ENCODE data around the gene TMEM273.
A peak's percentile ranks its signal among the peaks of the same experiment; 100 is the strongest.
"Not testable (repeated sequence)": the region's sequence is repeated elsewhere in the genome, so short reads cannot be mapped to it uniquely, and the experiment has no call there.

Gene TMEM273

GRCh38 chr10:49204119-49204518, 15.9 kb upstream of the TMEM273 start:
- DNase-seq, result no peak

DNA sequence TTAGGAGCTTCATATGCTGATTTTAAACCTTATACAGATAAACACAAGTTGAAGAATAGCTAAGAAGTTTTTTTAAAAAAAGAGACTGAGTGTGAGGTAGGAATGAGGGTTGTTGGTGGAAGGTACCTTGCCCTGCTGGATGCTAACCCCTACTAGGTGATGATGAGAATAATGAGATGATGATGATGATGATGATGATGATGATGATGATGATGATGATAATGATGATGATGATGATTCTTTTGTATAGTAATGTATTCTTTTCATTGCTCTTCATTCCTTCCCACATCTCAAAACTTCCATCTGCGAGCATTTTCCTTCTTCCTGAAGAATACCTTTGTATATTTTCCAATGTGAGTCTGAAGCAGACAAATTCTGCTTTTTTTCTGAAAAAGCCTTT, 14.1 kb upstream of the TMEM273 start:
- no peak for DNase-seq

DNA sequence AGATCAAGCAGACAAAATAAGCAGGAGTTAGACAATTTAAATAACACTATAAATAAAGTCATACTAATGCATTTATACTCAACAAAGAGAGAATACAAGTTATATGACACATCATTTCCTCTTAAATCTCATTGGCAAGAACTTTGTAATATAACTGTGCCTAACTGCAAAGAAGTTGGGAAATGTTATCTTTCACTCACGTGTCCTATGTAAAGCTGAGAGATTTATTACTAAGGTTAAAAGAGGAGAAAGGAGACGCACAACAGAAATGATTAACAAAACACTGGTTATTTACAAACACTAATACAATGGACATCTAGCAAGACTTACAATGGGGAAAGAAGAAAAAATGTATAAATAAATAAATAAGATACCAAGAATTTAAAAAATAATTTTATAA, 12.7 kb upstream of the TMEM273 start:
- no peak for DNase-seq

DNA sequence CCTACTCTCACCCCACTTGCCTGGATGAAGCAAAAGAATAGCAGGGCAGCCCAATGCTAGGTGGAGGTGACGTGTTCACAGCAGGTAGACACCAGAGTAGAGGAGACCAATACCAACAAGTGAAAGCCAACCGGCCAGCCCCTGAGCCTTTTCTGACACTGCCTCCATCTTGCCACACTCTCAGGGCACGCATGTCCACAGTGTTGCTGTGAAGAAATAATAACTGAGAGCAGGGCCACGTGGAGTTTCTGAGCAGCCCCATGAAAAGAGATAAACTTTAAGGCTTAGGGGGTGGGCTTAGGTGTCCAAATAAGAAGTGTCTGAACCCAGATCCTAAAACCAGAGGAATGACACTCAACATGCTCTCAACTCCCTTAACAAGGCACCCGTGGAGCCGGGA, 9.0 kb upstream of the TMEM273 start:
- DNase-seq, result no peak

DNA sequence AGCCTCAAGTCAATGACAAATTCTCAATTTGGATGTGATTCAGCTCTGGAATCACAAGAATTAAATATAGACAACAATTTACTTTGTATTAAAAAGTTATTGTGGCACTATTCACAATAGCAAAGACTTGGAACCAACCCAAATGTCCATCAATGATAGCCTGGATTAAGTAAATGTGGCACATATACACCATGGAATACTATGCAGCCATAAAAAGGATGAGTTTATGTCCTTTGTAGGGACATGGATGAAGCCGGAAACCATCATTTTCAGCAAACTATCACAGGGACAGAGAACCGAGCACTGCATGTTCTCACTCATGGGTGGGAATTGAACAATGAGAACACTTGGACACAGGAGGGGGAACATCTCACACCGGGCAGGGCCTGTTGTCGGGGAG, 7.7 kb upstream of the TMEM273 start:
- DNase-seq, result not testable (repeated sequence)

GRCh38 chr10:49194212-49194920, 6.2 kb upstream of the TMEM273 start:
- peak in 1 of 5 donors; percentile 32 for DNase-seq

DNA sequence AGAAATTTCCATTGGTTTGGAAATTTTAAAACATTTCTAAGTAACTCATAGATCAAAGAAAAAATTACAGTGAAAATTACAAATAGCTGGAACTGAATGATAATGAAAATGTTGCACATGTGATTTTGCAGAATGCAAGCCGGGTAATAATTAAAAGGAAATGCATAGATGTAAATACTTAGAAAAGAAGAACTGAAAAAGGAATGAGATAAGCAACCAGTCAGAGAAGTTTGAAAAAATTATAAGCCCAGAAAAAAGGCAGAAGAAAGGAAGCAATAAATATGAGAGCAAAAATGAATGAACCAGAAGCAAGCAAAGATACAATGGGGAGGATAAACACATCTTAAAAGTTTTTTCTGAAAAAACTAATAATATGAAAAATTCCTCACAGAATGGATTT, 3.2 kb upstream of the TMEM273 start:
- no peak for DNase-seq

DNA sequence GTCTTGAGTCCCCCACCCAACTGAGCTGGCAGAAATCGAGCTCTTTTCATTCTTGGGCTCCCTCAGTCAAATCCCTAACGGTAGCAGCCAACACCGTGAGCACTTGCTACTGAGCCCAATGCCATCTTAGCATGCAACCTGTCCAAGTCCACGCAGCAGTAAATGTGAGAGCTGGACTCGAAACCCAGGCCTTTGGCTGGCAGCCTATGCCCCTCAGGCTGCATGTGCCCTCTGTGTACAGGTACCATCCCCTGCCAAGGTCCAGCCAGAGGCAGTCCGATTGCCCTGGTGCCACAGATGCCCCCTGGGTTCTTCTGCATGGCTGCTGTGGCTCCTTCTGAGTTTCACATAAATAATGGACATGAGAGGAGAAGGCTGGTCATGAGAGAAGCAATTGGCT, 1.2 kb upstream of the TMEM273 start:
- no peak for DNase-seq

DNA sequence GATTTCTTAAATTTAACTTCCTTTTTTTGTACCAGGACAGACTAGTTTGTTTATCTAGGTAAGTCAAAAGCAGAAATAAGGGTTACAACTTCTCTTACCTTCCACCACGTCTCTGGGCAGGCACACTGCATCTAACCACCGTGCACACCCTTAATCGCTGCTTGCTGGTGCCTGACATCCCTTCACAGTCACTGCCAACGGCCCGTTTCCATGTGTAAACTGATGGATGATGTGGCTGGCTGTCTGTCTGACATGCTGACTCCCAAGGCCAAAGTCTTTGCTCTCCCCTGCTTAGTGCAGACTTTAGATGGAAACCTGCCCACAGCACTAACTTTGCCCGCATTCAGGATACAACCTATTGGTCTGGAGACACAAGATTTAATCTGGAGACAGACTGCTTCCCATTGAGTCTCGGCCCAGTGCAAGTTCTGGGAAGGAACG, 1.1 kb downstream of the TMEM273 start:
- DNase-seq, result no peak

- DNase-seq, result no peak
Measured at GRCh38 chr10:49186613-49187012, 1.6 kb downstream of the TMEM273 start.

- no peak for DNase-seq
Measured at GRCh38 chr10:49185213-49185612, 3.0 kb downstream of the TMEM273 start.

GRCh38 chr10:49184642-49185111, 3.5 kb downstream of the TMEM273 start:
- DNase-seq, result no peak

GRCh38 chr10:49183596-49184542, 4.3 kb downstream of the TMEM273 start:
- peak in 1 of 5 donors; percentile 83 for DNase-seq

- DNase-seq, result no peak
Measured at GRCh38 chr10:49182776-49183175, 5.4 kb downstream of the TMEM273 start.

GRCh38 chr10:49180444-49180860, 7.7 kb downstream of the TMEM273 start:
- DNase-seq, result peak in 1 of 5 donors; percentile 42

DNA sequence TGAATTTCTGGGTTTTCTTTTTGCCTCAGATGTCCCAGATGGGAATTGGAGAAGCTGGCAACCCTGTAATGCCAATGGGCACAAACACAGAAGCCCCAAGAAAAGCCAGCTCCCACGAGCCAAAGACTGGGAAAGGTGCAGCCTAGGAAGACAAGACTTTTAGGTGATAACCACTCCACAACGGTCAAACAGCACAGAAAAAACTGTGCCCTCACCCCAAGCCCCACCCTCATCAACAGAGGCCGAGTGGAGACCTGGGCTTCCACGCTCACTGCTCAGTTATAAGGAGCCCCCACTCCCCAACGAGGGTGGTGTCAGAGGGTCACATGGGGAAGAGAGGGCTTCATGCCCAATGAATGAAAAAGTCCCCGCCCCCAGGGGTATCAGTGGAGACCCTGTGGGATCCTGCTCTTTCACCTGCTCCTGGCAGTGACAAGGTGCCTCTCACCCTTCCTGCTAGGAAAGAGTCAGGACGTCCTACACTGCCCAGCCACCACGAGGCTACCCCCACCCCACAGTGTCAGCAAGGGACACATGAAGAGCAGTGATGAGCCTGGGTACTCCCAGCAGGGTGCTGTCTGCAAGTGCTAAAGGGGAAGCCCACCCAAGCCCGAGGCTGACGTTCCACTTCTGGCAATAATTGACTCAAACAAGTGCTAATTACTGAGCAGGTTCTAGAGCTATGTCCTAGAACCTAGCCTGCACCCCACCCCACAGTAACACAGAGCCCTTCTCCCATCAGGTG, 8.3 kb downstream of the TMEM273 start:
- DNase-seq, result no peak

- DNase-seq, result no peak
Measured at GRCh38 chr10:49178489-49179471, 9.4 kb downstream of the TMEM273 start.

DNA sequence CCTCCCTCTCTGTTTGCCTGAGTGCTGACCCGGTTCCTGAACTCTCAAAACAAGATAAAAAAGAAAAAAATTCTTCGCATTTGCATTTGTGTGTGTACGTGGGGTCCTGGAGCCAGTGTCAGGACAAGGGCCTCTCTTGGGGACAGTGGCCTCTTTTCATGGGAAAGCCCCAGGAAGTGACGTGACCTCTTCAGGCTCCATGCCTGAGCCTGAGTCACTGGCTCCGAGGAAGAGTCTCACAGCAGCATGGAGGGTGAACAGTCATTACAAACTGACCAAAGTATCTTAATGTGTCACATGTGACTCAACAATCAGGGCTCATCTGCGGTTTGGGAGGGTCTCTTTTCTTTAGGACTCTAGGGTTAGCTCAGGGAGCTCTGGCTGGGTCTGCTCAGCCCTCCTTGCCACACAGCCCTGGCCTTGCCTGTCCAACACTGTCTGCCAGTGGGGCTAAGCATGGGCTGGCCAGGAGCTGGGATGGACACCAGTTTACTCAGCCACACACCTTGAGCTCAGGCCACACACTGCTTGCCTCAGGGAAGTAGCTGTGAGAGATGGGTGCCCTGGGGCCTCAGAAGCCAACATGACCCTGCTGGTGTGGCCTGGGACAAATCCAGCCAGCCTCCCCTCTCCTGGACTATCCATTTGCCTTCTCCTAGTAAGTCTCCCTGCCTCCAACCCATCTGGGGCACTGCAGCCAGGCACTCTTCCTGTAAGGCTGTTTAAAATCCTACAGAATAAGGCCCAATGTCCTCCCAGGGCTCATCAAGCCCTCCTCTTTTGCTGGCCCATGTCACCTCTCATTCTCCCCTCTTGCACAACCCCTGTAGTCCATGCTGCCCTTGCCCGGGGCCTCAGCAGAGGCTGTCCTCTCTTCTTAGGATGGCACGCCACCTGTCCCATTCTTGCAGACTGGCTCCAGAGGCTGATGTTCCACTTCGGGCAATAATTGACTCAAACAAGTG, 10.5 kb downstream of the TMEM273 start:
- peak in 2 of 5 donors; percentile 19 to 92 for DNase-seq

DNA sequence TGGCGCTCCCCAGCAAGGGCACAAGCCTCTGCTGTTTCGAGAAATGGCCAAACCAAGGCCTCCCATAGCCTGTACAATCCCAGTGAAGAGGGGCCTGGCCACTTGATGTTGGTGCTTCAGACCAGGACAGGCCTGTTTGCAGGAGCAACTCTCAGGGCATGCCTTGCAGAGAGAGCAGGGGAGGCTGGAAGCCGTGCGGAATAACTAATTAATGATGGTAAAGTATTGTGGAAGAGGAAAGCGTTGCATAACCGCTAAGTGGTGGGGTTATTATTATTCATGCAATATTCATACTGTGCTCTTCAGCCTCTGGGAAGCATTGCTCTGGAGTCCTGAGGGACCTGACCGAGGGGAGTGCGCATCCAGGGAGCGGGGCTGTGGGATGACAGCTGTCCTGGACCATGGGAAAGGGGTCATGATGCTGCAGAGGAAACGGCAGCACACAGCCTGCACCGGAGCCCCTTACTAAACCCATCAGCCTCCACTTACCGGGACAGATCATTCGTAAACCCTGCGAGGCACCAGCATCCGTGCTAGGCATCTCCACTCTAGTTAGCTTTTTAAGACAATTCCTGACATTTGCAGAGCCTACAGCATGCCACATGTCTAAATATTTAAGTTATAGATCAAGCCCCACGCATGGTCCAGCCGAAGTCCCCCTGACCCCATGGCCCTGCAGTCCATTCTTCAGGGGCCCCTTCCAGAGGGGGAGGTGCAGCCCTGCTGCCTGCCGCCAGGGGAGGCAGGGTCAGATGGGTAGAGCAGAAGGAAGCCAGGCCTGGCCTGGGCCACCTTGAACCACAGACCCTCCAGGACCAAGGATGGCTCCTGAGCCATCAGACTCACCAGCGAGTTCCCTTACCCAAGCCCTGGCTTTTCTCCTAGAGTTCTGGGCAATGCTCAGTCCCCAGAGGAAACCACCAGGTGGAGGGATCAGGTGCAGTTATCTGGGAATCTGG, 11.6 kb downstream of the TMEM273 start:
- no peak for DNase-seq

Data from T-helper 1 cell (primary cell).